Chondrocyte (in vitro differentiated cells): Measurements from ENCODE around the gene ALDH16A1. TPM values are rescaled to one million over a fixed set of nuclear protein-coding genes. Genes with fewer than 3 reads are reported as not detected.

ENCODE experiments used
- DNase-seq: peaks from one replicate; pipeline ENCODE4 v3.0.0; 2021; ENCODE audit warnings: mixed read lengths, low spot score
- H3K27ac Mint-ChIP-seq: one replicate; pipeline ENCODE4 v1.8.0; 2021; ENCODE audit warnings: mild to moderate bottlenecking, moderate library complexity, mixed read lengths; ENCODE audit not compliant: unreplicated experiment
- H3K27me3 Mint-ChIP-seq: 2 replicates; pipeline ENCODE4 v1.8.0; 2021; ENCODE audit warnings: low read depth, mixed read lengths
- H3K36me3 Mint-ChIP-seq: 2 replicates; pipeline ENCODE4 v1.8.0; 2021; ENCODE audit warnings: low read depth, mixed read lengths
- H3K4me1 Mint-ChIP-seq: 2 replicates; pipeline ENCODE4 v1.8.0; 2021; ENCODE audit warnings: low read depth, mild to moderate bottlenecking, mixed read lengths
- H3K4me3 Mint-ChIP-seq: one replicate; pipeline ENCODE4 v1.8.0; 2021; ENCODE audit warnings: mild to moderate bottlenecking, moderate library complexity, mixed read lengths; ENCODE audit not compliant: unreplicated experiment
- H3K9me3 Mint-ChIP-seq: 2 replicates; pipeline ENCODE4 v1.8.0; 2021; ENCODE audit warnings: low read depth, mixed read lengths
- total RNA-seq: library from RNA; stranded (reverse); gene quantifications from 3 replicates; pipeline ENCODE4 v1.2.1, GENCODE V29; 2021
- TF ChIP-seq, protein P1 (sequence below): fragments of 200-600 bp; sonication (generic); IDR thresholded peaks from 2 replicates; pipeline ENCODE4 v1.5.0; 2021; ENCODE audit warnings: antibody characterized with exemption, mild to moderate bottlenecking, moderate library complexity

ALDH16A1 gene
- total RNA-seq, 1 donor from 2014 or later, result 23.2 TPM

DNA sequence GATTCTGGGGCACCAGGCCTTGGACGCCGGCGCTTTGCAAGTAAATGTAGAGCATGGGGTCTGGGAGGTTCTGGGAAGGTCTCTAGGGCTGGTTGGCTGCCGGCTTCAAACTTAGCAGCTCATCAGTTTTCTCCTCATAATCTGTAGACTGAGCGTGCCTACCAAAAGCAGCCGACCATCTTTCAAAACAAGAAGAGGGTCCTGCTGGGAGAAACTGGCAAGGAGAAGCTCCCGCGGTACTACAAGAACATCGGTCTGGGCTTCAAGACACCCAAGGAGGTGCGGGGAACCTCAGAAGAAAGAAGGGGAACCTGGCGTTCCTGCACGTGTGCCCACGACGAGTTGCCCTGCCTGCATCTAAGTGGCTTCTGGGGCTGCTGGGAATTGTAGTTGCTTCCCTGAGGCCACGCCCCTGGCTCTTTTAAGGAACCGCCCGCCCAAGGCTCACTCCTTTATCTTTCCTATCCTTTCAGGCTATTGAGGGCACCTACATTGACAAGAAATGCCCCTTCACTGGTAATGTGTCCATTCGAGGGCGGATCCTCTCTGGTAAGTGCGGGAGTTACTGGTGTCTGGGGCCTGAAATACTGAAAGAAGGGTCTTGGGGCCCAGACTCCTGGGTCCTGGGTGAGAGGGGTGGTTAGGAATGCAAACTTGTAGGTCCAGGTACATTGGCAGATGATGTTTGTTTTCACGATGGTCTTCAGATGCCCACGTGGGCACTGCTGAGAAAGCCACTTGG is 44.2 kb downstream of the ALDH16A1 start:
- no peak for DNase-seq
- H3K36me3 Mint-ChIP-seq, result peaks cover 19% of the 10 kb centered on the region
- H3K27ac Mint-ChIP-seq, result peak overlapping the region; percentile 97
- TF ChIP-seq, protein P1, sequence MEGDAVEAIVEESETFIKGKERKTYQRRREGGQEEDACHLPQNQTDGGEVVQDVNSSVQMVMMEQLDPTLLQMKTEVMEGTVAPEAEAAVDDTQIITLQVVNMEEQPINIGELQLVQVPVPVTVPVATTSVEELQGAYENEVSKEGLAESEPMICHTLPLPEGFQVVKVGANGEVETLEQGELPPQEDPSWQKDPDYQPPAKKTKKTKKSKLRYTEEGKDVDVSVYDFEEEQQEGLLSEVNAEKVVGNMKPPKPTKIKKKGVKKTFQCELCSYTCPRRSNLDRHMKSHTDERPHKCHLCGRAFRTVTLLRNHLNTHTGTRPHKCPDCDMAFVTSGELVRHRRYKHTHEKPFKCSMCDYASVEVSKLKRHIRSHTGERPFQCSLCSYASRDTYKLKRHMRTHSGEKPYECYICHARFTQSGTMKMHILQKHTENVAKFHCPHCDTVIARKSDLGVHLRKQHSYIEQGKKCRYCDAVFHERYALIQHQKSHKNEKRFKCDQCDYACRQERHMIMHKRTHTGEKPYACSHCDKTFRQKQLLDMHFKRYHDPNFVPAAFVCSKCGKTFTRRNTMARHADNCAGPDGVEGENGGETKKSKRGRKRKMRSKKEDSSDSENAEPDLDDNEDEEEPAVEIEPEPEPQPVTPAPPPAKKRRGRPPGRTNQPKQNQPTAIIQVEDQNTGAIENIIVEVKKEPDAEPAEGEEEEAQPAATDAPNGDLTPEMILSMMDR, result no peak
- peaks cover 28% of the 10 kb centered on the region for H3K4me1 Mint-ChIP-seq
- no peaks in the 10 kb centered on the region for H3K27me3 Mint-ChIP-seq
- peak overlapping the region; percentile 85 for H3K4me3 Mint-ChIP-seq
- no peaks in the 10 kb centered on the region for H3K9me3 Mint-ChIP-seq

DNA sequence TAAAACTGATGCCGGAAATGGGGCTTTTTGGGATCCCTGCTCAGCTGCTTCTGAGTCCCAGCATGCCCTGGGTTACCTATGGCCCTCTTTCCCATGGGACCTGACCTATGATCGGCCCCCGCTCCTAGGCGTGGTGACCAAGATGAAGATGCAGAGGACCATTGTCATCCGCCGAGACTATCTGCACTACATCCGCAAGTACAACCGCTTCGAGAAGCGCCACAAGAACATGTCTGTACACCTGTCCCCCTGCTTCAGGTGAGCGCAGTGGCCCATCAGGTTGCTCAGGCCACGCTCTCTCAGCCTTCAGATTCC is 44.7 kb downstream of the ALDH16A1 start:
- DNase-seq, result no peak

DNA sequence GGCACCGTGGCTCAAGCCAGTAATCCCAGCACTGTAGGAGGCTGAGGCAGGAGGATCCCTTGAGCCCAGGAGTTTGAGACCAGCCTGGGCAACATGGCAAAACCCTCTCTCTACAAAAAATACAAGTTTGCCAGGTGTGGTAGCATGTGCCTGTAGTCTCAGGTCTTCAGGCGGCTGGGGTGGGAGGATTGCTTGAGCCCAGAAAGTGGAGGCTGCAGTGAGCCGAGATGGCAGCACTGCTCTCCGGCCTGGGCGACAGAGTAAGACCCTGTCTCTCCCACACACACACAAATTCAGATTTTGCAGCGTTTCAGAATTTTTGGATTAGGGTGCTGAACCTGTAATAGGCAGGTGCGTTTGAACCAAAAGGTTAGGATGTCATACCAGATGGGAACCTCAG is 45.5 kb downstream of the ALDH16A1 start:
- no peak overlapping the region for H3K4me3 Mint-ChIP-seq
- no peak overlapping the region for H3K27ac Mint-ChIP-seq
- TF ChIP-seq, protein P1, result no peak
- no peak for DNase-seq
- H3K4me1 Mint-ChIP-seq, result peaks cover 28% of the 10 kb centered on the region
- no peaks in the 10 kb centered on the region for H3K27me3 Mint-ChIP-seq
- H3K9me3 Mint-ChIP-seq, result no peaks in the 10 kb centered on the region
- peaks cover 13% of the 10 kb centered on the region for H3K36me3 Mint-ChIP-seq

More for the DNA sequence above, 44.7 kb downstream of the ALDH16A1 start:
- Mint-ChIP-seq H3K9me3 (no peaks in the 10 kb centered on the region), H3K27me3 (no peaks in the 10 kb centered on the region), H3K27ac (peak overlapping the region; percentile 97), H3K36me3 (peaks cover 17% of the 10 kb centered on the region), H3K4me3 (peak overlapping the region; percentile 85), H3K4me1 (peaks cover 28% of the 10 kb centered on the region)
- TF ChIP-seq, protein P1, result no peak

DNA sequence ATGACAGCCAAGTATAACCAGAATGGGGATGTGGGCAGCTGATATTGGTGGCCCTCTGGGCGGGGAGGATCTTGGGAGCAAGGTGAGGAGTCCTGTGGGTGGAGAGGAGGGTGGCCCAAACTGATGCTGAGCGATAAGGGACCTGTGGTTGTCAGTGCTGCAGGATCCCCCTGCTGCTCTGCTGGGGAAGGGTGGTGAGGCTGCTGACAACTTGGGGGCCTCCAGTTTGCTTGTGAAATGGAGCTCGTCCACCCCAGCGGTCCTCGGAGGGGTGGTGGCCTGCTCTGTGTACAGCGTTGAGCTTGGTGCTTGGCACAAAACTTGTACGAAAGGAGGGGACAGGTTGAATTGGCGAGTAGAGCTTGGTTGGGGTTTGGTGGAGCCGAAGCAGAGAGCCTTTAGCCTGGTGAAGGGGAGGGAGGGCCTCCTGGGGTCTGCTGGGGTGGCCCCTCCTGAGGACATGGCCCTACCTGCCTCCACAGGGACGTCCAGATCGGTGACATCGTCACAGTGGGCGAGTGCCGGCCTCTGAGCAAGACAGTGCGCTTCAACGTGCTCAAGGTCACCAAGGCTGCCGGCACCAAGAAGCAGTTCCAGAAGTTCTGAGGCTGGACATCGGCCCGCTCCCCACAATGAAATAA is 46.1 kb downstream of the ALDH16A1 start:
- H3K4me3 Mint-ChIP-seq, result peak overlapping the region; percentile 16
- TF ChIP-seq, protein P1, result no peak

DNA sequence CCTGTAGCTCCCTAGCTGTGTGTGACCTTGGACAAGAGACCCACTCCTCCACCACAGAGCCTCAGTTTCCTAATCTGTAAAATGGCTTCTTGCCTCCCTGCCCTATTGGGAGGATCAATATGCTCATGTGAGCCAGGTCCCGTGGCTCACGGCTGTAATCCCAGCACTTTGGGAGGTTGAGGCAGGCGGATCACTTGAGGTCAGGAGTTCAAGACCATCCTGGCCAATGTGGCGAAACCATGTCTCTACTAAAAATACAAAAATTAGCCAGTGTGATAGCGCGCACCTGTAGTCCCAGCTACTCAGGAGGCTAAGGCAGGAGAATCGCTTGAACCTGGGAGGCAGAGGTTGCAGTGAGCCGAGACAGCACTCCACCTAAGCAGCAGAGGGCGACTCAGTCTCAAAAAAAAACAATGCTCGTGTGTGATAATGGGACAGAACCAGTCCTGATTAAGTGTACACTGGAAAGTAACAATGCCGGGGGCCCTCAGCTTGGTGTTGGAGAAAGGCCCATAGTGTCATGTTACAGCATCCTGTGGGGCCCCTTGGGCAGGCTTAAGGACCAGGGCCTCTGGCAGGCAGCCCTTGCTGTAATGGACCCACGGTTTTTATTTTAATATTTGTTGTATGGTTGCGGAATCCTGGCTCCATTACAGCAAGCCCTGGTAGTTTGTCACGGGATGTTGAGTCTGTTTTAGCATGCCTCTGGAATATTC is 50.0 kb downstream of the ALDH16A1 start:
- H3K27ac Mint-ChIP-seq, result peak overlapping the region; percentile 45
- H3K27me3 Mint-ChIP-seq, result no peaks in the 10 kb centered on the region
- peaks cover 14% of the 10 kb centered on the region for H3K4me1 Mint-ChIP-seq
- TF ChIP-seq, protein P1, result peak; percentile 88
- no peaks in the 10 kb centered on the region for H3K9me3 Mint-ChIP-seq
- no peak overlapping the region for H3K4me3 Mint-ChIP-seq
- H3K36me3 Mint-ChIP-seq, result peaks cover 8% of the 10 kb centered on the region
- DNase-seq, result no peak

More for the DNA sequence above, 46.1 kb downstream of the ALDH16A1 start:
- H3K27me3 Mint-ChIP-seq, result no peaks in the 10 kb centered on the region
- no peak for DNase-seq
- peaks cover 13% of the 10 kb centered on the region for H3K36me3 Mint-ChIP-seq
- H3K9me3 Mint-ChIP-seq, result no peaks in the 10 kb centered on the region
- peaks cover 28% of the 10 kb centered on the region for H3K4me1 Mint-ChIP-seq
- peak overlapping the region; percentile 27 for H3K27ac Mint-ChIP-seq
